SU-DHL-6 (cell line): ENCODE data around the gene RAP1GAP2.

Experiments used
- H2AFZ ChIP-seq: fragments of 200-600 bp; sonication (generic); 2 replicates; pipeline ENCODE4 v1.6.1; 2014; ENCODE audit warnings: low read depth, mild to moderate bottlenecking, moderate library complexity, mixed read lengths, antibody characterized with exemption, low read length; ENCODE audit not compliant: severe bottlenecking
- H3F3A ChIP-seq: fragments of 200-600 bp; shearing (Covaris generic); 2 replicates; pipeline ENCODE4 v1.6.0; 2016; ENCODE audit warnings: antibody characterized with exemption, mild to moderate bottlenecking; ENCODE audit not compliant: insufficient read depth
- H3K27ac ChIP-seq: fragments of 200-600 bp; sonication (generic); 2 replicates; pipeline ENCODE4 v1.5.1; 2016; ENCODE audit warnings: low read depth, mild to moderate bottlenecking, low read length, moderate library complexity, mixed read lengths
- H3K27me3 ChIP-seq: fragments of 200-600 bp; sonication (generic), shearing (Covaris generic); 2 replicates; pipeline ENCODE4 v1.6.0; 2014; ENCODE audit warnings: mild to moderate bottlenecking, low read length
- H3K36me3 ChIP-seq: fragments of 200-600 bp; sonication (generic); 2 replicates; pipeline ENCODE4 v1.6.1; 2014; ENCODE audit warnings: mild to moderate bottlenecking, low read length, mixed read lengths
- H3K4me2 ChIP-seq: fragments of 300-600, 200-600 bp; shearing (Covaris generic), sonication (generic); 2 replicates; pipeline ENCODE4 v1.6.0; 2014; ENCODE audit warnings: low read length, low read depth, mild to moderate bottlenecking; ENCODE audit not compliant: poor library complexity, severe bottlenecking
- H3K4me3 ChIP-seq: fragments of 200-600 bp; sonication (generic); 2 replicates; pipeline ENCODE4 v1.5.1; 2014; ENCODE audit warnings: antibody characterized with exemption, low read length, mild to moderate bottlenecking, mixed read lengths; ENCODE audit not compliant: insufficient read depth, poor library complexity, severe bottlenecking
- H3K79me2 ChIP-seq: fragments of 200-600 bp; sonication (generic); 2 replicates; pipeline ENCODE4 v1.6.1; 2014; ENCODE audit warnings: mild to moderate bottlenecking, low read length, moderate library complexity; ENCODE audit not compliant: insufficient read depth
- H3K9ac ChIP-seq: fragments of 200-600 bp; sonication (generic); 2 replicates; pipeline ENCODE4 v1.7.0; 2014; ENCODE audit warnings: mild to moderate bottlenecking, low read length
- H3K9me2 ChIP-seq: fragments of 200-600 bp; sonication (generic); replicated peaks from 2 replicates; pipeline ENCODE4 v1.6.1; 2014; ENCODE audit warnings: low read length; ENCODE audit not compliant: insufficient read depth
- H3K9me3 ChIP-seq: fragments of 200-600 bp; sonication (generic); 2 replicates; pipeline ENCODE4 v1.6.1; 2014; ENCODE audit warnings: low read length, mixed read lengths; ENCODE audit not compliant: insufficient read depth
- H4K20me1 ChIP-seq: fragments of 200-600 bp; sonication (generic); 2 replicates; pipeline ENCODE4 v1.6.1; 2014; ENCODE audit warnings: low read depth, mild to moderate bottlenecking, antibody characterized with exemption, low read length, moderate library complexity, mixed read lengths
- EZH2phosphoT487 ChIP-seq: fragments of 200-600 bp; sonication (generic), shearing (Covaris generic); conservative IDR thresholded peaks from 2 replicates; pipeline ENCODE4 v1.6.1; 2018; ENCODE audit warnings: mild to moderate bottlenecking, antibody characterized with exemption, low read length, moderate library complexity, mixed read lengths
- TF ChIP-seq, protein P1 (sequence below): fragments of 200-600 bp; sonication (generic); IDR thresholded peaks from one replicate; pipeline ENCODE4 v1.5.1; 2017; ENCODE audit warnings: antibody characterized with exemption, mild to moderate bottlenecking, low read length, moderate library complexity; ENCODE audit not compliant: insufficient read depth, poor library complexity, severe bottlenecking

The RAP1GAP2 gene

DNA sequence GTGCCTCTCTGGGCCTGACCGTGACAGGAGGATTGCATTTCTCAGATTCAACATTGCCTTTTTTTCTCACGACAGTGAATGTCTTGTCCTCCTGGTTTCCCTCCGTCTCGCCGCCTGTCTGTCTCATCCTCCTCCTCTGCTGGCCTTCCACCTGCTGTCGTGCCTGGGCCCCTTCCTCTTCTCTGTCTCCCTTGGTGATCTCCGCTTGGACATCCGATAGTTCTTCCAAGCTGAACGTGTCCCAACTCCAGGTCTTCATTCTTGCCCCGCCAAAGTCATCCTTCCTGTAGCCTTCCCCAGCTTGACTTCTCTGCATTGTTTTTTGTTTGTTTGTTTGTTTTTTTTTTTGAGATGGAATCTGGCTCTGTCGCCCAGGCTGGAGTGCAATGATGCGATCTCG is 79.4 kb downstream of the RAP1GAP2 start:
- Histone ChIP-seq H3K9me3 (no peaks in the 10 kb centered on the region), H4K20me1 (no peaks in the 10 kb centered on the region), H3K27me3 (no peaks in the 10 kb centered on the region), H3K9me2 (no peaks in the 10 kb centered on the region), H3K36me3 (no peaks in the 10 kb centered on the region), H3K4me3 (no peak overlapping the region), H3K4me2 (no peak overlapping the region), H3K27ac (no peak overlapping the region), H3K79me2 (no peaks in the 10 kb centered on the region), H3F3A (no peaks in the 10 kb centered on the region), H3K9ac (no peak overlapping the region), H2AFZ (no peak overlapping the region)
- TF ChIP-seq, protein P1, sequence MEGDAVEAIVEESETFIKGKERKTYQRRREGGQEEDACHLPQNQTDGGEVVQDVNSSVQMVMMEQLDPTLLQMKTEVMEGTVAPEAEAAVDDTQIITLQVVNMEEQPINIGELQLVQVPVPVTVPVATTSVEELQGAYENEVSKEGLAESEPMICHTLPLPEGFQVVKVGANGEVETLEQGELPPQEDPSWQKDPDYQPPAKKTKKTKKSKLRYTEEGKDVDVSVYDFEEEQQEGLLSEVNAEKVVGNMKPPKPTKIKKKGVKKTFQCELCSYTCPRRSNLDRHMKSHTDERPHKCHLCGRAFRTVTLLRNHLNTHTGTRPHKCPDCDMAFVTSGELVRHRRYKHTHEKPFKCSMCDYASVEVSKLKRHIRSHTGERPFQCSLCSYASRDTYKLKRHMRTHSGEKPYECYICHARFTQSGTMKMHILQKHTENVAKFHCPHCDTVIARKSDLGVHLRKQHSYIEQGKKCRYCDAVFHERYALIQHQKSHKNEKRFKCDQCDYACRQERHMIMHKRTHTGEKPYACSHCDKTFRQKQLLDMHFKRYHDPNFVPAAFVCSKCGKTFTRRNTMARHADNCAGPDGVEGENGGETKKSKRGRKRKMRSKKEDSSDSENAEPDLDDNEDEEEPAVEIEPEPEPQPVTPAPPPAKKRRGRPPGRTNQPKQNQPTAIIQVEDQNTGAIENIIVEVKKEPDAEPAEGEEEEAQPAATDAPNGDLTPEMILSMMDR = no peak
- no peak for TF ChIP-seq EZH2phosphoT487

DNA sequence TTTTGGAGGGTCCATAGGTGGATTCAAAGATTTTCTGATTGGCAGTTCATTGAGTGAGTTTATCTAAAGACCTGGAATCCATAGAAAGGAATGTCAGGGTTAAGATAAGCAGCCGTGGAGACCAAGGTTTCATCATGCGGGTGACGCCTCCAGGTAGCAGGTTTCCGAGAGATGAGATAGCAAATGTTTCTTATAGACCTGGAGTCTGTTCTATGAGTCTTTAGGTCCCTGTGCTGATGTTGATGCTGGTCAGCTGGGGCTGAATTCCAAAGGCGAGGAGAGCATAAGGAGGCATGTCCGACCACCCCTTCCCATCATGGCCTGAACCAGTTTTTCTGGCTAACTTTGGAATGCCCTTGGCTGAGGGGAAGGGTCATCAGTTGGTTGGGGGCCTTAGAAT is 80.2 kb downstream of the RAP1GAP2 start:
- TF ChIP-seq, protein P1 = no peak
- no peak for TF ChIP-seq EZH2phosphoT487
- Histone ChIP-seq H3K79me2 (no peaks in the 10 kb centered on the region), H4K20me1 (no peaks in the 10 kb centered on the region), H2AFZ (no peak overlapping the region), H3K9ac (no peak overlapping the region), H3F3A (no peaks in the 10 kb centered on the region), H3K4me3 (no peak overlapping the region), H3K9me3 (no peaks in the 10 kb centered on the region), H3K36me3 (no peaks in the 10 kb centered on the region), H3K9me2 (no peaks in the 10 kb centered on the region), H3K27me3 (no peaks in the 10 kb centered on the region), H3K27ac (no peak overlapping the region), H3K4me2 (no peak overlapping the region)

DNA sequence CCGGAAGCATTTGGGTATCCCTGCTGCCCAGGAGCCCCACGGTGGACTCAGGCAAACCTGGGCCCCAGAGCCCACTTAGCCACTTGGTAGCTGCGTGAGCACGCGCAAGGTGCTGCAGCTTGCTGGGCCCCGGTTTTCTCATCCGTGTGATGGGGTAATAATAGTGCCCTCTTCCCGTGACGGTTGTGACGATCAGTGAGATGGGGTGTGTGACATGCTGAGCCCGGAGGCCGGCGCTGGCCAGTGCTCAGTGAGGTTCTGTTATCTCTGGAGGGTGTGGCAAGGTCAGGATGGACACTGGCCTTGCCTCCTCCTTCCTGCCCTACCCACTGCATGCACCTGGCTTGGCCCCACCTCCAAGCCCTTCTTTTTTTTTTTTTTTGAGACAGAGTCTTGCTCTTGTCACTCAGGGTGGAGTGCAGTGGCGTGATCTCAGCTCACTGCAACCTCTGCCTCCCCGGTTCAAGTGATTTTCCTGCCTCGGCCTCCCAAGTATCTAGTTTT is 82.6 kb downstream of the RAP1GAP2 start:
- TF ChIP-seq, protein P1 = no peak
- no peak for TF ChIP-seq EZH2phosphoT487
- H3K4me3 ChIP-seq = no peak overlapping the region
- no peaks in the 10 kb centered on the region for H3K27me3 ChIP-seq
- no peaks in the 10 kb centered on the region for H3K36me3 ChIP-seq
- H3F3A ChIP-seq = no peaks in the 10 kb centered on the region
- no peak overlapping the region for H3K27ac ChIP-seq
- no peak overlapping the region for H3K9ac ChIP-seq
- H3K4me2 ChIP-seq = no peak overlapping the region
- no peaks in the 10 kb centered on the region for H3K79me2 ChIP-seq
- no peaks in the 10 kb centered on the region for H4K20me1 ChIP-seq
- H3K9me3 ChIP-seq = no peaks in the 10 kb centered on the region
- H2AFZ ChIP-seq = no peak overlapping the region
- H3K9me2 ChIP-seq = no peaks in the 10 kb centered on the region
